GM04503 (cell line): ENCODE measurements around the gene PHYH.
"Not testable (repeated sequence)": the region's sequence is repeated elsewhere in the genome, so short reads cannot be mapped to it uniquely, and the experiment has no call there.

Experiments
- DNase-seq: peaks from one replicate; pipeline ENCODE4 v3.0.0-alpha.2; 2012; ENCODE audit warnings: low read depth

The PHYH gene

DNA sequence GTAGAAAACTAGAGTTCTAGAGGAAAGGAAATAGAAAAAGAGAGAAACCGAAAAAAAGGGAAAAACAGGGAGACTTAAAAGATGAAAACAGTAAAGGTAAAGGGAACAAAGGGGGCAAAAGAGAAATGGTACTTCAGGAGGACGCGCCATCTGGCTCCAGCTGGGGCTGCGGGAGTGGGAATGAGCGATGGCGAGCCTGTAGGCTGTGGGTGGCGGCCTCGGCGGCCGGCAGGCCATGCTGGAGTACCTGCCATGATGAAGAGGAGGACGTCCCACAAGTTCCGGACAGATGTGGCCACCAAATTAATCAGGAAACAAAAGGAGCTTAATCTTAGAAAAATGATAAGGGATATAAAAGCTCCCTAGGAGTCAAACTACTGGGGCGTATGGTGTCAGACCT, 21.7 kb upstream of the PHYH start:
- no peak for DNase-seq

DNA sequence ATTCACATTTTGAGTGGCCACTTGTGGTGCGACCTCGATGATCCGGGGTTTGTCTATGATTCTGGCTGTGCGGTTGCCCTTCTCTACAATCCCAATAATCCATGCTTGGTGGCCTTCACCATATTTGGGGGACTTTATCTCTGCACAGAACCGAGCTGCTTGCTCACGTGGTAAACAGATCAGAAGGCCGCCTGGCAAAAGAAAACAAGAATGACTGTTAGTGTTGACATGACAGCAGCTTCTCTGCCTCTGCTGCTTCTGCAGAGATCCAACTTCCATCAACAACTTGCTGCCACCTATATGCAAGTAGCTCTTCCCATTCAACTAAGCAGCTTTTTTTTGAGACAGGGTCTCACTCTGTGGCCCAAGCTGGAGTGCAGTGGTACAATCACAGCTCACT, 19.3 kb upstream of the PHYH start:
- DNase-seq, result no peak

DNA sequence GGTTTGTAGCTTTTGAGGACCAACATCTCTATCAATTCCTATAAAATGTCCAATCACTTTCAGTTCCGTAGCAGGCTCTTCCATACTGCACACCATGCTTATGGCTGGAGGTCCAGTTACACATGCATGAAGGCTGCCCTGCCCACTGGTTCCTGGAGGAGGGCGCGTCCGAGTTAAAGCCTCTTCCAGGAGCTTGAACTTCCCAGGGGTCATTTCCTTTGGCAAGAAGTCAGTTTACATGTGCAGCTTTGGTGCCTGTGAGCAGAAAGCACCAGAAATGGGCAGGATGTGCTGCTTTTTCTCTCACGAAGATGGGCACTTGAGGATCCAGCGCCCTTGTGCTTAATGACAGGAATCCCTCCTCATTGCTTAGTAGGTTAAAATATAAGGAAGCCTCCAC, 17.6 kb upstream of the PHYH start:
- no peak for DNase-seq

DNA sequence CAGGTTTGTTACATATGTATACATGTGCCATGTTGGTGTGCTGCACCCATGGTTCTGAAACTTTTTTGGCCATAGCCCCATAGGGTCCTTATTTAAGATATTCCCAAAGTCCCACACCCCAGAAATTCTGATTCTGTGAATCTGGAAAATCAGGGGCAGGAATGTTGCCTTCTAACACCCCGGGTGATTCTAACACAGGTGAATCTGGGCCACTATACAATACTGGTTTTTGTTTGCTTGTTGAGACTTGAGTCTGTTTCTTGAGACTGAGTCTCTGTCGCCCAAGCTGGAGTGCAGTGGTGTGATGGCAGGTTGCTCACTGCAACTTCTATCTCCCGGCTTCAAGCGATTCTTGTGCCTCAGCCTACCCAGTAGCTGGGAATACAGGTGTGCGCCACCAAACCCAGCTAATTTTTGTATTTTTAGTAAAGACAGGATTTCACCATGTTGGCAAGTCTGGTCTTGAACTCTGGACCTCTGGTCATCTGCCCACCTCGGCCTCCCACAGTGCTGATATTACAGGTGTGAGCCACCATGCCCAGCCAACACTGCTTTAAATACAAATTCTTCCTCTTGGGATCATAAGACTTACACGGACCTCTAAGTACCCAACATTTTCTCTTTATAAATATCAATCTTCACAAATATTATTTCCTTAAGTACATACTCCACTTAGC, 16.9 kb upstream of the PHYH start:
- no peak for DNase-seq

DNA sequence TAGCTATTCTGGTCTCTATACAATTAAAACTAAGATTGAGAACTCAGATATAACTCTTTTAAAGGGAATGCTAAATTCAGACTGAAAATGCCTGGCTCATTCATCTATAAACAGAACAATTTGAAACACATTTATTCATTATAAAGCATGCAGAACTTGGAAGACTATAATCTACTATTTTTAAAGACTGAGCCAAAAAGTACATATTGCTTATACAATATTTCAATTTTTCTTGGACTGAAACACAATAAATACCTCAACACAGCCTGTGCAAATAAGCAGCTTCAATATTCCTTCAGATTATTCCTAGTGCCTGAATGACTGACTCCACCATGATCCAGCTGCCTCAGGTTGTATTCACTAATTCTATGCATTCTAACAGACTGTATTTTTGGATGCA, 15.5 kb upstream of the PHYH start:
- DNase-seq, result no peak

DNA sequence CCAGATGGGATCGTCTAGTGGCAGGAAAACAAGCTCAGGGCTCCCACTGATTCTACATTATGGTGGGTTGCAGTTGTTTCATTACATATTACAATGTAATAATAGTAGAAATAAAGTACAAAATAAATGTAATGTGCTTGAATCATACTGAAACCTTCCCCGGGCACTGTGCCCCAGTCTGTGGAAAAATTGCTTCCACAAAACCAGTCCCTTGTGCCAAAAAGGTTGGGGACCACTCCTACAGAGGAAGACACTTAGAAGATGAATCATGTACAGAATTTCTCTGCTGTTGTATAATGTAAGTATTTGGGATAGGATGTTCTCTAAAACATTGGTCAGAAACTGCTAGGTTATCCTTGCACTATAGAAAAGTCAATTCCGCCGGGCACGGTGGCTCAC, 11.3 kb upstream of the PHYH start:
- peak; percentile 24 for DNase-seq

DNA sequence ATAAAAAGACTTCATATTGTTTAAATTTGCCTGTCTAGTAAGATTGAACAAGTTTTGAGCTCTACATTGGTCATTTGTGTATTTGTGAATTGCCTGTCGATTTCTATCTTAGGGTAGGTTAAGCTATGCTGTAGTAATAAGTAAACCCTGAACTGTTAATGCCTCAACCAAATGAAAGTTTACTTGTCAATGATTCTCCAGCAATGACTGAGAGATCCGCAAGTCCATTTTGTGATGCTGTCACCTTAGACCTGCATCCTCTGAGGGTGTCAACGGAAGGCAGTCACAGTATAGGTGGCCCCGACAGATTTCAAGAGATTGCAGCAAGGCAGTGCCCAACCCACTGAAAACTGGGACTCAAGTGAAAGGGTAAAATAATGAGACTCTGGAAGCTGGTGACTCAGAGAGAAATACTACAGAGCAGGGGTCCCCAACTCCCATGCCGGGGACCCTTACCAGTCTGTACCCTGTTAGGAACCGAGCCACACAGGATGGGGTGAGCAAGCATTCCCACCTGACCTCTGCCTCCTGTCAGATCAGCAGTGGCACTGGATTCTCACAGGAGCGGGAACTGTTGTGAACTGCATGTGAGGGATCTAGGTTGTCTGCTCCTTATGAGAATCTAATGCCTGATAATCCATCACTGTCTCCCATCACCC, 10.8 kb upstream of the PHYH start:
- DNase-seq, result no peak

DNA sequence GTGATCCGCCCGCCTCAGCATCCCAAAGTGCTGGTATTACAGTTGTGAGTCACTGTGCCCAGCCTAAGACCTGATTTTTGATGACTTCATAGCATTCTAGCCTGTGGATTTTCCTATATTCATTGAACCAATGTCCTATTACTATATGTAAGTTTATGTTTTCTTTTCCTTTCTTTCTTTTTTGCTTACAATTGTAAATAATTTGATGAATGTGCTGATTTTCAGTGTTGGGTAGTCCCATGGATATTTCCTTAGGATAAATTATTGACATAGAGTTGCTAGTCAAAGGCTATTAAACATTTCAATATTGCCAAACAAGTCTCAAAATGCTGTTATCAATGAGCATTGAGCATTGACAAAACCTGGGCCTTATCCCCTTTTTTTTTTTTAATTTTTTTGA, 9.9 kb upstream of the PHYH start:
- DNase-seq, result no peak

DNA sequence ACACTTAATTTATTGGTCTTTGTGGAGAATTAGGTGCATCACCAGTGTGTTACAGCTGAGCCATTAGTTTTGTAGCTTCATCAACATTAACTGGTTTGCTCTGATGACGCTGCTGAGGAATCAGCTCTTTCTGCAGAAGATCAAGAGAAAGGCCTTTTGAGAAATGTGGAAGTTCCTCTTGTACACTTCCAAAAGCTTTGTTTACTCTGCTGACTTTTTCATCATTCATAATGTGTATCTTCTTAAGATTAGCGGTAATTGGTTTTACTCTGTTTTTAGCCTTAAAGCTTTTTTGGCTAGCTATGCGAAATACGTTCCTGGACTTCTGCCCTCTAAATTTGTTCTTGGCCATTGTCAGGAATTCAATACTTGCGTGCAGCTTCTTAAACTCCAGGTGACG, 8.2 kb upstream of the PHYH start:
- DNase-seq, result no peak

DNA sequence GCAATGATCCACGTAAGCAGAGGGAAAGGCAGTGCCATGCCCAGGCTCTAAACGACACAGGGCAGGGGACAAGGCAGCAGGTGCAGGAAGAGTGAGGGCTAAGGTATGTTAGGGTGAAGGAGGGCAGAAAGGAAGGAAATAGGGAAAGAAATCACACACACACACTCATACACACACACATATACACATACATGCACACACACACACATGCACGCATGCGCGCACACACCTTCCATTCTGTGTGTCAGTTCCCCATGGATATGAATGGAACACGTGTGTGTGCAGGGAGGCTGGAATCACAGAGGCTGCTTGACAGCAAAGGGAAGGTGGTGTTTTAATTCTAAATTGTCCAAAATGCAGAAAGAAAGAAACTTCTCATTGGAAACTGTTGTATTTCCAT, 6.2 kb upstream of the PHYH start:
- DNase-seq, result no peak

DNA sequence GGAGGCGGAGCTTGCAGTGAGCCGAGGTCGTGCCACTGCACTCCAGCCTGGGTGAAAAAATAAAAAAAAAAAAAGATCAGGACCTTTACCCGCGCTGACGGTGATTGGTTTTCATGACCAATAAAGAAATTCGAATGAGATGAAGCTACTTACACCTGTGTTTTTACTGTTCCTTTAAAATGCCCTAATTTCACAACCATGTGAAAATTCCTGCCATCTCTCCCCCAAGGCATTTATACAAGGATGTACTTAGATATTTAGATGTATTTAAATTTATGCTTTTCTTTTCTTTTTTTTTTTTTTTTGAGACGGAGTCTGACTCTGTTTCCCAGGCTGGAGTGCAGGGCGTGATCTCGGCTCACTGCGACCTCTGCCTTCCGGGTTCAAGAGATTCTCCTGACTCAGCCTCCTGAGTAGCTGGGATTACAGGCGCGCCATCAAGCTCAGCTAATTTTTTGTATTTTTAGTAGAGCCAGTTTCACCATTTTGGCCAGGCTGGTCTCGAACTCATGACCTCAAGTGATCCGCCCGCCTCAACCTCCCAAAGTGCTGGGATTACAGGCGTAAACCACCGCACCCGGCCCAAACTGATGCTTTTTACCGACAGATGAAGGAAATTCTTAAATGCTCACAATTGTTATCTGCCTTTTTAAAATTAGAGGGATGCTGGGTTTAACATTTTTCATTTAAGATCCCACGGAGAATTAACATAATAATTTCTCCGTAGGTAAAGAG, 3.1 kb upstream of the PHYH start:
- DNase-seq, result no peak

DNA sequence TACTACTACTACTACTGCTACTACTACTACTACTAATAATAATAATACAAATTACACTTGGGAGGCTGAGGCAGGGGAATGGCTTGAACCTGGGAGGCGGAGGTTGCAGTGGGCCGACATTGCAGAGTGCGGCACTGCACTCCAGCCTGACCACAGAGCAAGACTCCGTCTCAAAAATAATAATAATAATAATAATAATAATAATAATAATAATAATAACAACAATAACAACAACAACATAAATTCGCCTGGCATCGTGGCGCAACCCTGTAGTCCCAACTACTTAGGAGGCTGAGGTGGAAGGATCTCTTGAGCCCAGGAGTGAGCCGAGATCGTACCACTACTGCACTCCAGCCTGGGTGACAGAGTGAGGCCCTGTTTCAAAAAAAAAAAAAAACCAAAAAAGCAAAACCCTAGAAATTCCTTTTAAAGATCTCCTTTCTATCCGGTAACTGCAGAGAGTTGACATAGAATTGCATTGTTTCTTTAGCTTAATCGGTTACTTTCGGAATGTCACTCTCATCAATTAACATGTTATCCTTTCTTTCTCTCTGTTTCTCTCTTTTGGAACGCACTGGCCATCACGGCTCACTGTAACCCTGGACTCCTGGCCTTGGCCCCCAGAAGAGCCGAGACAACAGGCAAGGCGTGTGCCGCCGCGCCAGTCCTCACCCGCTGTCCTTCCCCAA, 972 bp downstream of the PHYH start:
- DNase-seq, result no peak

DNA sequence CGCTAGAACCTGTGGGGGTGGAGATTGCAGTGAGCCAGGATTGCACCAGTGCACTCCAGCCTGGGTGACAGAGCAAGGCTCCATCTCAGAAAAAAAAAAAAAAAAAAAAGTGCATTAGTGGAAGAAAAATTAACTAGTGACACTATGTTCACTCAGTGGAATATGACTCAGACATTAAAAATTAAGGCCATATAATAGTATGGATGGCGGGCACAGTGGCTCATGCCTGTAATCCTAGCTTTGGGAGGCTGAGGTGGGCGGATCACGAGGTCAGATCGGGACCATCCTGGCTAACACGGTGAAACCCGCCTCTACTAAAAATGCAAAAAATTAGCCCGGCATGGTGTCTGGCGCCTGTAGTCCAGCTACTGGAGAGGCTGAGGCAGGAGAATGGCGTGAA, 3.4 kb downstream of the PHYH start:
- no peak for DNase-seq

DNA sequence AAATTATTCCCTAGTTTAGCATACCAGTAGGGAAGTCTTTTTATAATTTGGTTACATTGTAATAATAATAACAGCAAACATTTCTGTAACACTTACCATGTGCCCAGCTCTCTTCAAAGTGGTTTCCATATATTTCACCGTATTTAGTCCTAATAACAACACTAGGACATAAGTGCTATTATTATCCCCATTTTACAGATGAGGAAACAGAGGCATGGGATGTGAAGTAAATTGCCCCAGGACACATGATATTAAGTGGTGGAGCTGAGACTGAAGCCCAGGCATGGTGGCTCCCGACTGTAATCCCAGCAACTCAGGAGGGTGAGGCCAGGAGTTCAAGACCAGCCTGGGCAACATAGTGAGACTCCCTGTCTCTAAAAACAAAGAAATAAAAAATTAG, 5.1 kb downstream of the PHYH start:
- no peak for DNase-seq

DNA sequence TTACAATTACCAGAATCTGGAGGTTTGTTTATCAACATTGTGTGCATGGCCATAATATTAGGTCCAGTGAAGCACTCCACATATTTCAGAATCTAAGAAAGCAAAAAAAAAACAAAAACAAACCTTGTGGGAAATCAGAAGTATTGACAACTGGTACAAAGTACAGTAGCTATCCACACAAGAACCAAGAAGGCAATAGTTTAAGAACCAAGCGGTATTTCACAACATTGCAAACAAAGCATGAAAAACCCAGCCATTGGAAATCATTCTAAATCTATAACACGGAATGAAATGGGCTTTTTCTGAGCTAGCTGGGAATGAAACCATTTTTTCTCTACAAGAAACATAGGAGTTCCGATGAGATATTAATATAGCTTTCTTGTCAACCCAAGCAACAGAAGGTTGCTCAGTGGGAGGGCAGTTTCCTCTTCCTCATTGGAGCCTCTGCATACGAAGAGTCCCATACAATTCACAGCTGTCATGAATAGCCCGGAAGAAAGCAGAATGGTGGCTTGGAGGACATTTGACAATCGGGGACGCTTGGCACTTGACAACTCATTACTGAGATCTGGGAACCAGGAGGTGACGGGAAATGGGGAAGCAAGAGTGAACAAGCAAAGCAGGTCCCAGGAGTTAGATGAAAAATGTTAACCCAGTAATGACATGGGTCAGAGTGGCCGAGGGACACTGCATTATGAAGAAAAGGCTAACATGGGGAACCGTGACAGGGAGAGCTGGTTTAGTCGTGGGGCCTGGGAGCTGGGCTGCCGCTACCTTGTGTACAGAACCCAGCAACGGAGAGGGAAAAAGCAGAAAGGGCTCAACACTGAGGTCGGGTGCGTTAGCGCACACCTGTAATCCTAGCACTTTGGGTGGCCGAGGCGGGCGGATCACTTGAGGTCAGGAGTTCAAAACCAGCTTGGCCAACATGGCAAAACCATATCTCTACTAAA, 7.8 kb downstream of the PHYH start:
- DNase-seq, result no peak

DNA sequence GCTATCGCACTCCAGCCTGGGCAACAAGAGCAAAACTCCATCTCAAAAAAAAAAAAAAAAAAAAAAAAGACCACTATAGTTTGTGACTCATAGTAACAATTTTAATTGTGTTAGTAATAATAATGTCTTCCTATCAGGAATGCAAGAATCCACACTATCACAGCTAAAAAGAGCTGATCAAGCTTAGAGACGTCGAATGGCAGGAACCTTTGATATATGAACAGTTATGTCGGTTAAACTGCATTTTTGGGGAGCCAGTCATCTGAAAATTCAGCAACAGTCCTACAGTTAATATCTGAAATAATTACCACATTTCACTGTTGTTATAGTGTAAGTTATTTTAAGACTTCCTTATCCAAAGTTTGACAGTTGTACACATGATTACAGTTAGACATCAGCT, 8.8 kb downstream of the PHYH start:
- no peak for DNase-seq

DNA sequence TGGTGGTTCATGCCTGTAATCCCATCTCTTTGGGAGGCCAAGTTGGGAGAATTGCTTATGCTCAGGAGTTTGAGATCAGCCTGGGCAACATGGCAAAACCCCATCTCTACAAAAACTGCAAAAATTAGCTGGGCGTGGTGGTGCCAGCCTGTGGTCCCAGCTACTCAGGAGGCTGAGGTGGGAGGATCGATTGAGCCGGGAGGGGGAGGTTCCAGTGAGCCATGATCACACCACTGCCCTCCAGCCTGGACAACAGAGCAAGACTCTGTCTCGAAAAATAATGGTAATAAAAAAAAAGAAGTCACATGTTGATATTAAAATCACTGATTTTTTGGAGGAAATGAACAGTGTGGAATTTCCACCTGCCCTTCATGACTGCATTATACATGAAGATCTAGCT, 15.8 kb downstream of the PHYH start:
- DNase-seq, result no peak

DNA sequence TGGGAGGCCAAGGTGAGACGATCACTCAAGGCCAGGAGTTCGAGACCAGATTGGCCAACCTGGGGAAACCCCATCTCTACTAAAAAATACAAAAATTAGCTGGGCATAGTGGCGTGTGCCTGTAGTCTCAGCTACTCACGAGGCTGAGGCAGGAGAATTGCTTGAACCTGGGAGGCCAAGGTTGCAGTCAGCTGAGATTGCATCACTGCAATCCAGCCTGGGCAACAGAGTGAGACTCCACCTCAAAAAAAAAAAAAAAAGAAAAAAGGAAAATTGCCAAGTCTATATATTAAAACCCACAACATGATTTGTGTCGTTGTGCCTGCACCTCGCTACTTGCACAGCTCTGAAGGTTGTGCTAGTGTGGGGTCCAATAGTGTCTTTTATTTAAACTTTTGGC, 17.5 kb downstream of the PHYH start:
- not testable (repeated sequence) for DNase-seq

DNA sequence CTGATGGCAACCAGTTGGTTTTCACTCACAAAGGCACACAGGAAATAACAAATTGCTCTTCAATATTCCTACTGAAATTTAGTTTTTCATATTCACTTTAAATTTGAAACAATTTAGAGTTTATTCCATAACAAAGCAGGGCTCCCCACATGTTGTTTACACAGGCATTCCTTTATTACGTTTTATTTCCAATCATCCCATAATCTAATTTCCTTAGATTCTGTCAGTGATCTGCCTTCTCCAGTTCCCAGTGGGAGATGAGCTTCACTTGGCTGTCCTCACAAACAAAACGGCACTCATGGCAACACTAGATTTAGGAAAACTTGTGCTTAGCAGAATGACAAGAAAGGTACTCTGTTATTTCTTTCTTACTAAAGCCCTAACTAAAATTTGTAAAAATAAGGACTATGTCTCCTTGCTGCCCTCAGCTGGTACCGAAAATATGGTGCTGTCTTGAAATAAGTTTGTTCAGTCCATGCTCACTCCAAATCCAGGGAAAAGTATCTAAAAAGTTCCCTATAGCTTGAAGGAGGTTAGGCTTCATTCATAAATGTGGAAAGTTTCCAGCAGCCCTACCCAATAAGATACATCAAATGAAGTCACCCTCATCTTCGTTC, 23.0 kb downstream of the PHYH start:
- no peak for DNase-seq

DNA sequence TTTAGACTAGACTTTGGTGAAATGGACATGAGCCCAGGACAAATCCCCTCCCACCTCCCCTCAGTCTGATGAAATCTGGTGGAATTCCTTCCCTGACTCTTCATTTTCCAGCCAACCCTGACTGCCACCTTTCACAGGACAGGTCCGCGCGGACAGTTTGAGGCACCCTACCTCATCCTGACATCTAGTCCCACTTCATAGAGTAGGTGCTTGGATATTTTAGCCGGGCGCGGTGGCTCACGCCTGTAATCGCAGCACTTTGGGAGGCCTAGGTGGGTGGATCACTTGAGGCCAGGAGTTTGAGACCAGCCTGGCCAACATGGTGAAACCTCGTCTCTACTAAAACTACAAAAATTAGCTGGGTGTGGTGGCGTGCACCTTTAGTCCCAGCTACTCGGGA, 23.7 kb downstream of the PHYH start:
- DNase-seq, result not testable (repeated sequence)

DNA sequence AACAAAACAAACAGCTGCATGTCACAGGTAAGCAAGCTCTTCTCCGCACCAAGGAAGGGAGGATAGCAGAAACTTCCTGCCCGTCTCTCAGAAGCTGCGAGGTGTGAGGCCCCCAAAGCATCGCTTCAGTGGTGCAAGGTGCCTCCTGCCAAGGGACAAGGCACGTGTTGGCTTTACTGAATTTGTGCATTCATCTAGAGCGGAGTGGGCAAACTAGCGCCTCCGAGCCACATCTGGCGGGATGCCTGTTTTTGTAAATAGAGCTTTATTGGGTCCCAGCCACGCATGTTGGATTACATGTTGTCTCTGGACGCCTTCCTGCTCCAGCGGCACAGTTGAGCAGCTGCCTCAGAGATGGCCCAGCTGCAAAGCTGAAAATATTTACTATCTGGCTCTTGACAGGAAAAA, 27.7 kb downstream of the PHYH start:
- DNase-seq, result no peak
